Left ventricle myocardium inferior (tissue), 1 donor: Measurements from ENCODE around the gene SPTY2D1. TPM values are rescaled to one million over a fixed set of nuclear protein-coding genes. Genes with fewer than 3 reads are reported as not detected.
A peak's percentile ranks its signal among the peaks of the same experiment; 100 is the strongest.

ENCODE experiments used
- DNase-seq: peaks from one replicate; pipeline ENCODE4 v3.0.0-alpha.2; 2020
- H3K27ac ChIP-seq: fragments of 200-600 bp; replicated peaks from 2 replicates; pipeline ENCODE4 v1.8.0; 2021
- H3K27me3 ChIP-seq: fragments of 200-600 bp; 2 replicates; pipeline ENCODE4 v1.8.0; 2021; ENCODE audit warnings: low read depth
- H3K36me3 ChIP-seq: fragments of 200-600 bp; 2 replicates; pipeline ENCODE4 v1.8.0; 2021
- H3K4me1 ChIP-seq: fragments of 200-600 bp; 2 replicates; pipeline ENCODE4 v1.8.0; 2021
- H3K4me3 ChIP-seq: fragments of 200-600 bp; 2 replicates; pipeline ENCODE4 v1.8.0; 2021; ENCODE audit warnings: mild to moderate bottlenecking, moderate library complexity
- H3K9me3 ChIP-seq: fragments of 200-600 bp; replicated peaks from 2 replicates; pipeline ENCODE4 v1.8.0; 2021
- intact Hi-C: fragments of 100-400 bp; cut with micrococcal nuclease; formaldehyde crosslinking; loops from one replicate; pipeline ENCODE4 v1.11.0; 2022
- total RNA-seq: library from RNA; stranded (reverse); fragmentation: NEBNext Ultra II Directional; extraction: Animal tissue kit (Norgen Biotek cat#: 25700); gene quantifications from one replicate; pipeline ENCODE4 v1.2.1, GENCODE V29; 2021
- TF ChIP-seq, protein P1 (sequence below): fragments of 200-600 bp; IDR thresholded peaks from 2 replicates; pipeline ENCODE4 v1.8.0; 2021; ENCODE audit warnings: antibody characterized with exemption, mild to moderate bottlenecking, borderline replicate concordance
- donor health status: DM: no; HTN: yes; CAD: no; lungs with severe emphysema.

SPTY2D1 gene
- total RNA-seq, 1 donor from 2014 or later: 8.7 TPM

DNA sequence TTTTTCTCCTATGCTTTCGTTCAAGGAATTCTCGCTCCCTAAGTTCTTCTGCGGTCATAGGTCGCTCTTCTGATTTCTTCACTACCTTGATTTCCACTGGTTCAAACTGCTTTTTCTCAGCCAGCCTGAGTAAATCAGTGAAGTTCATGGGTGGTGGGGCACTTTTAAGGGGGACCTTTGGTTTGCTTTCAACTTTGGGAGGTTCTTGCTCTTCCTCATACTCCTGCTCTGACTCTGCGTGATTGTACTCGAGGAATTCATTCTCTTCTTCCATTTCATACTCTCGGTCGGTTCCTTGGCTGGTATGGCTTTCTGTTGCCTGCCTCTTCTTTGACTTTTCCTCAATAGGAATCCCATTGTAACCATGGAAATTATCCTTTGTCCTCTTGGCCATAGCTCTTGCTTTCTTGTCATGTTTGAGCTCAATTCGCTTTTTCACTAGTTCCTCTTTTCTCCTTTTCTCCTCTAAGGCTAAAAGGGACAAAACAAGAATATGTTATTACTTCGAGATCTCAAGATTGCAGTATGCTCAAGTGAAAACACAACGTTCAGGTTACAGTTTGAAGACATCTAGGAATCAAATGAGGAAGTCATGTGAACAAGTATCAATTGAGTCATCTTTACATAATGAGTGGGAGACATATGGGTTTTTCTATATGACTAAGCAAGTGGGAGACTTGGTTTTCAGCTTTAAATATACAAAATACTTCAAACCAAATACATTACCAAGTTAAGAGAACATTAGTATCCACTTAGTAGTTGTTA, 18.3 kb downstream of the SPTY2D1 start:
- no peaks in the 10 kb centered on the region for H3K9me3 ChIP-seq
- intact Hi-C loops: no loop called here
- H3K4me1 ChIP-seq: peaks cover 21% of the 10 kb centered on the region
- no peaks in the 10 kb centered on the region for H3K27me3 ChIP-seq
- TF ChIP-seq, protein P1, sequence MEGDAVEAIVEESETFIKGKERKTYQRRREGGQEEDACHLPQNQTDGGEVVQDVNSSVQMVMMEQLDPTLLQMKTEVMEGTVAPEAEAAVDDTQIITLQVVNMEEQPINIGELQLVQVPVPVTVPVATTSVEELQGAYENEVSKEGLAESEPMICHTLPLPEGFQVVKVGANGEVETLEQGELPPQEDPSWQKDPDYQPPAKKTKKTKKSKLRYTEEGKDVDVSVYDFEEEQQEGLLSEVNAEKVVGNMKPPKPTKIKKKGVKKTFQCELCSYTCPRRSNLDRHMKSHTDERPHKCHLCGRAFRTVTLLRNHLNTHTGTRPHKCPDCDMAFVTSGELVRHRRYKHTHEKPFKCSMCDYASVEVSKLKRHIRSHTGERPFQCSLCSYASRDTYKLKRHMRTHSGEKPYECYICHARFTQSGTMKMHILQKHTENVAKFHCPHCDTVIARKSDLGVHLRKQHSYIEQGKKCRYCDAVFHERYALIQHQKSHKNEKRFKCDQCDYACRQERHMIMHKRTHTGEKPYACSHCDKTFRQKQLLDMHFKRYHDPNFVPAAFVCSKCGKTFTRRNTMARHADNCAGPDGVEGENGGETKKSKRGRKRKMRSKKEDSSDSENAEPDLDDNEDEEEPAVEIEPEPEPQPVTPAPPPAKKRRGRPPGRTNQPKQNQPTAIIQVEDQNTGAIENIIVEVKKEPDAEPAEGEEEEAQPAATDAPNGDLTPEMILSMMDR: no peak
- DNase-seq: no peak
- H3K27ac ChIP-seq: no peak overlapping the region
- H3K4me3 ChIP-seq: no peak overlapping the region
- peaks cover 40% of the 10 kb centered on the region for H3K36me3 ChIP-seq

DNA sequence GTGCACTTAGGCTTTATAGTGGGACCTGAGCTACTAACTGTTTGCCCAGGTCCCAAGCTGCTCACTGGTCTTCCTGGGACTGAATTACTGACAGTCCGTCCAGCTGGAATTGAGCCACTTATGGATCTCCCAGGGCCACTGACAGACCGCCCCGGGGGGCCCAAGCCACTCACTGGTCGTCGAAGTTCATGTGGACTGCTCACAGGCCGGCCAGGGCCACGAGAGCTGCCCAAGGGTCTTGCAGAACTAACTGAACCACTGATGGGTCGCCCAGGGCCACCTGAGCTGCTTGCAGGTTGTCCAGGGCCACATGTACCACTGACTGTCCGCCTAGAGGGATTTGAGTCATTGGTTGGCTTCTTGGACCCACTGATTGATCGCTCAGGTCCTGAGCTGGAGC, 19.5 kb downstream of the SPTY2D1 start:
- H3K27me3 ChIP-seq: no peaks in the 10 kb centered on the region
- intact Hi-C loops: no loop called here
- H3K4me3 ChIP-seq: no peak overlapping the region
- peaks cover 20% of the 10 kb centered on the region for H3K4me1 ChIP-seq
- H3K9me3 ChIP-seq: no peaks in the 10 kb centered on the region
- TF ChIP-seq, protein P1: no peak
- H3K36me3 ChIP-seq: peaks cover 51% of the 10 kb centered on the region
- no peak for DNase-seq
- H3K27ac ChIP-seq: no peak overlapping the region

DNA sequence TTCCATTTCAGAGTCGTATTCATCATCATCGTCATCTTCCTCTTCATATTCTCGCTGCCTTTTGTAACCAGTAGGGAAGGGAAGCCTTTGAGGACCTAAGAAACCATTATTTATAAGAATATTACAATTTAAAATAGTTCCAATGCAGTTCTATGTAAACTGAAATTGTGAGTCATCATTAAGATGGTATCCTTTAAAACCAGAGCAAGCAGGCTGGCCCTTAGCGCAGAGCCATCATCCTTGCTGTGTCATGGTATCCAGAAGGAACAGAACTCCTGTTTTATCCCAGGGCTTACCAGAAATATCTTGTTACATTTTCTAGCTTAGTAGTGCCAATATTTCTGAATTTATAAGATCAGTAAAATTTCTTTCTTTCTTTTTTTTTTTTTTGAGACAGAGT, 21.7 kb downstream of the SPTY2D1 start:
- DNase-seq: no peak

DNA sequence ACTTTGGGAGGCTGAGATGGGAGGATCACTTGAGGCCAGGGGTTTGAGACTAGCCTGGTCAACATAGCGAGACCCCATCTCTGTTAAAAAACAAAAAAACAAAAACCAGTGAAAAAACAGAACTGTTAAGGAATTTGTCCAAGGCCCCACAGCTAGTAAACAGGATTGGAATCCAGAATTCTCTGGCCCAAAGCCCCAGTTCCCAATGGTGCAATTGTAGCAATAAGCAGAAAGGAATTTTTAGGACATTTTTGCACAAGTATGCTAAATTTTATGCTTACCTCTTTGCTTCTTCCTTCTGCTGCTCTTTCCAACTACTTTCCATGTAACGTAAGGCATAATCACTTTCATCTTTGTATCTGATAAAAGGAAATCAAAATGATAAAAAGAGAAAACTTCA, 22.9 kb downstream of the SPTY2D1 start:
- H3K9me3 ChIP-seq: no peaks in the 10 kb centered on the region
- H3K4me1 ChIP-seq: peaks cover 14% of the 10 kb centered on the region
- no peak overlapping the region for H3K27ac ChIP-seq
- intact Hi-C loops: no loop called here
- H3K27me3 ChIP-seq: no peaks in the 10 kb centered on the region
- TF ChIP-seq, protein P1: no peak
- no peak overlapping the region for H3K4me3 ChIP-seq
- H3K36me3 ChIP-seq: peaks cover 70% of the 10 kb centered on the region
- DNase-seq: no peak

More for the DNA sequence above, 21.7 kb downstream of the SPTY2D1 start:
- intact Hi-C loops: no loop called here
- TF ChIP-seq, protein P1: no peak
- H3K36me3 ChIP-seq: peaks cover 61% of the 10 kb centered on the region
- H3K27ac ChIP-seq: no peak overlapping the region
- H3K9me3 ChIP-seq: no peaks in the 10 kb centered on the region
- H3K4me3 ChIP-seq: no peak overlapping the region
- H3K27me3 ChIP-seq: no peaks in the 10 kb centered on the region
- H3K4me1 ChIP-seq: peaks cover 14% of the 10 kb centered on the region

DNA sequence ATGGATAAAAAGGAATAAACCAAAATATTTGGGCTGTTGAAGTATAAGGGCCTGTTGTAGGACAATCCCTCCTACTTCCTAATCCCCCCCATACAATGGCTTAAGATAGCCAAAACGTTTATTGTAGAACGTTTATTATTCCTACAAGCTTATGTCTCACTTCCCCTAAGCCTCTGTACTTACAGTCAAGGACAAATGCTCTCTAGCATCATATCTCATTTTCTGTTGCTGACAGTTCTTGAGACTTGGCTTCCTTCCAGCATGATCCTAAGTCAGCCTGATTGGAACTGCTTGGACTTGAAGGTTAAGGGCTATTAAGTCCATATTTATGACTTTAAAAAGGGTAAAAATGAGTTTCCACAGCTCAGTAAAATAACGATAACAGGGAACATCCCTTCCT, 25.8 kb downstream of the SPTY2D1 start:
- Histone ChIP-seq H3K9me3 (no peaks in the 10 kb centered on the region), H3K4me3 (no peak overlapping the region), H3K36me3 (peaks cover 56% of the 10 kb centered on the region), H3K27ac (peak overlapping the region; percentile 68), H3K27me3 (no peaks in the 10 kb centered on the region), H3K4me1 (peaks cover 16% of the 10 kb centered on the region)
- TF ChIP-seq, protein P1: no peak
- DNase-seq: no peak
- intact Hi-C loops: no loop called here
